Osteoblast (primary cell): ENCODE data around the gene UBE2L3. TPM values are rescaled to one million over a fixed set of nuclear protein-coding genes. Genes with fewer than 3 reads are reported as not detected.

Experiments
- DNase-seq: peaks from one replicate; pipeline ENCODE4 v3.0.0; 2011; ENCODE audit warnings: low spot score, mixed read lengths; ENCODE audit not compliant: insufficient read length; ENCODE audit errors: missing footprints
- H2AFZ ChIP-seq: 2 replicates; pipeline ENCODE4 v1.6.0; 2011; ENCODE audit warnings: mild to moderate bottlenecking, low read length
- H3K27ac ChIP-seq: 2 replicates; pipeline ENCODE4 v1.5.1; 2011; ENCODE audit warnings: mild to moderate bottlenecking, low read depth, low read length, moderate library complexity
- H3K27me3 ChIP-seq: 2 replicates; pipeline ENCODE4 v1.6.0; 2012; ENCODE audit warnings: mild to moderate bottlenecking, control low read depth, inconsistent platforms, low read length, moderate library complexity; ENCODE audit not compliant: insufficient read depth
- H3K36me3 ChIP-seq: 2 replicates; pipeline ENCODE4 v1.5.1; 2011; ENCODE audit warnings: mild to moderate bottlenecking, low read length, control low read depth, moderate library complexity; ENCODE audit not compliant: insufficient read depth
- H3K4me1 ChIP-seq: 2 replicates; pipeline ENCODE4 v1.5.1; 2011; ENCODE audit warnings: mild to moderate bottlenecking, low read length, control low read depth, moderate library complexity; ENCODE audit not compliant: insufficient read depth
- H3K4me2 ChIP-seq: 2 replicates; pipeline ENCODE4 v1.6.0; 2011; ENCODE audit warnings: mild to moderate bottlenecking, low read length; ENCODE audit not compliant: insufficient read depth
- H3K4me3 ChIP-seq: fragments of 200-600 bp; sonication (generic); 3 replicates; pipeline ENCODE4 v1.5.1; 2012; ENCODE audit warnings: mild to moderate bottlenecking, low read length, inconsistent platforms; ENCODE audit not compliant: insufficient read depth
- H3K79me2 ChIP-seq: 2 replicates; pipeline ENCODE4 v1.6.0; 2012; ENCODE audit warnings: mild to moderate bottlenecking, low read length, control low read depth, inconsistent platforms; ENCODE audit not compliant: insufficient read depth
- H3K9me3 ChIP-seq: 2 replicates; pipeline ENCODE4 v1.5.1; 2011; ENCODE audit warnings: low read depth, low read length, control low read depth
- H4K20me1 ChIP-seq: 2 replicates; pipeline ENCODE4 v1.6.0; 2012; ENCODE audit warnings: mild to moderate bottlenecking, low read length, control low read depth; ENCODE audit not compliant: insufficient read depth
- total RNA-seq: library from RNA; depleted of rRNA; stranded (reverse); fragments of >200 nt; gene quantifications from 2 replicates; pipeline ENCODE4 v1.2.3, GENCODE V29; 2012
- TF ChIP-seq, protein P1 (sequence below): IDR thresholded peaks from 2 replicates; pipeline ENCODE4 v1.5.1; 2011; ENCODE audit warnings: mild to moderate bottlenecking, low read depth, low read length, moderate library complexity; ENCODE audit errors: extremely low read depth

UBE2L3 gene
- total RNA-seq, 1 donor, result 40.2 TPM

DNA sequence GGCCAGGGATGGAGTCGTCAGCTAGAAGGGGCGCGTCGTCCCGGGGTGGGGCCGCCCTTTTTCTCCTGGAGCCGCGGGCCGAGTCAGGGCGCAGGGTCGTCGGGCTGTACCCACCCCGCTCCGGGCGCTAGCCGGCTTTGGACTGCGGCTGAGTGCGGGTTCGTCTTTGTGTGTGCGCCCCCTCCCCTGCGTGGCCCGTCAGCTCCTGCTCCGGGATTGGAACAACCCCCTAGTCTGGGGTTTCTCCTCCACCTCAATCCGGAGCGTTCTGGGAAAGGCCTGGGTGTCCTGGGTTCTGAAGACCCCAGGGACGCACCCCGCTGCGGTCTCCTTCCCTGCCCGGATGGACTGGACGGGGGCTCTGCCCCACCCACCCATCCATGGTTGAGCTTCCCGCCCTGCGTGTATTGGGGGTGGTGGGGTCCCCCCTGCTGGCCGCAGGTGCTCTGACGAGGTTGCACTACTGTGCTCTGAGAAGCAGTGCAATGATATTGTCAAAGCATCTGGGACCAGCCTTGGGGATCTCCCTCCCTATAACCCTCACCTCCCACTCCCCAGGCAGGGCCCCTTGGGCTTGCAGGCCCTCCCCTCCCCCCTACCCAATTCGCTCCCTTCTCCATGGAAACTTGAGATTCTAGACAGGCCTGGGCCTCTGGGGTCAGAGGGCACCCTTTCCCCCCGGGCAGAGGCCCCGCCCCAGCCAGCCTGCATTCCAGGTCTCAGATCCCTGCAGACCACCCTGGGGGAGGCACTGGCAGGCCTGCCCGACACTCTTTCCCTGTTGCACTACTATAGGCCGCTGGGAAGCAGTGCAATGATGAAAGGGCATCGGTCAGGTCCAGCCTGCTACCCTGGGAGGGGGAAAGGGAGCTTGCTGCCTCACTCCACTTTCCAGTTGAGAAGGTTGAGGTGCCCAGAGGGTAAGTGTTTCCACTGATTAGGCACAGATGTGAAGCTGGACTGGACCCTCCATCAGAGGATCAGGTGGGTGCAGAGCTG, 85.3 kb downstream of the UBE2L3 start:
- H3K27ac ChIP-seq, result peak overlapping the region; percentile 28
- H3K36me3 ChIP-seq, result peaks cover 8% of the 10 kb centered on the region
- no peaks in the 10 kb centered on the region for H3K79me2 ChIP-seq
- TF ChIP-seq, protein P1, sequence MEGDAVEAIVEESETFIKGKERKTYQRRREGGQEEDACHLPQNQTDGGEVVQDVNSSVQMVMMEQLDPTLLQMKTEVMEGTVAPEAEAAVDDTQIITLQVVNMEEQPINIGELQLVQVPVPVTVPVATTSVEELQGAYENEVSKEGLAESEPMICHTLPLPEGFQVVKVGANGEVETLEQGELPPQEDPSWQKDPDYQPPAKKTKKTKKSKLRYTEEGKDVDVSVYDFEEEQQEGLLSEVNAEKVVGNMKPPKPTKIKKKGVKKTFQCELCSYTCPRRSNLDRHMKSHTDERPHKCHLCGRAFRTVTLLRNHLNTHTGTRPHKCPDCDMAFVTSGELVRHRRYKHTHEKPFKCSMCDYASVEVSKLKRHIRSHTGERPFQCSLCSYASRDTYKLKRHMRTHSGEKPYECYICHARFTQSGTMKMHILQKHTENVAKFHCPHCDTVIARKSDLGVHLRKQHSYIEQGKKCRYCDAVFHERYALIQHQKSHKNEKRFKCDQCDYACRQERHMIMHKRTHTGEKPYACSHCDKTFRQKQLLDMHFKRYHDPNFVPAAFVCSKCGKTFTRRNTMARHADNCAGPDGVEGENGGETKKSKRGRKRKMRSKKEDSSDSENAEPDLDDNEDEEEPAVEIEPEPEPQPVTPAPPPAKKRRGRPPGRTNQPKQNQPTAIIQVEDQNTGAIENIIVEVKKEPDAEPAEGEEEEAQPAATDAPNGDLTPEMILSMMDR, result no peak
- peaks cover 12% of the 10 kb centered on the region for H3K4me1 ChIP-seq
- peak overlapping the region; percentile 97 for H3K4me2 ChIP-seq
- H3K27me3 ChIP-seq, result no peaks in the 10 kb centered on the region
- no peaks in the 10 kb centered on the region for H3K9me3 ChIP-seq
- no peaks in the 10 kb centered on the region for H4K20me1 ChIP-seq
- H2AFZ ChIP-seq, result peak overlapping the region; percentile 93
- no peak for DNase-seq
- H3K4me3 ChIP-seq, result peak overlapping the region; percentile 91

DNA sequence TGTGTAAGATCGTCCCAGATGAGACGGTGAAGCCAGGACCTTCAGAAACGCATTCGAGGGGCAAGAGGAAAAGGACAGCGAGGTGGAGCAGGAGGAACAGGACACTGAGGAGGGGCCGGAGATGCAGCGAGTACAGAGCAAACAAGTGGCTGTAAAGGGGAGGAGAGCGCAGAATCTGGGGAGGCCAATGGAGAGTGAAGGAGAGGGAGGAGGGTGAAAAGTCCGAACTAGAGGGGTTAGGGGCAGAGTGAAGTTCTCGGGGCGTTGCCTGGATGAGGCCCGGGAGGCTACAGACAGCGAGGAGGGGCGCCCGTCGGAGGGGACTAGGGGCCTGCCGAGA, 89.5 kb downstream of the UBE2L3 start:
- TF ChIP-seq, protein P1, result no peak
- no peak overlapping the region for H3K27ac ChIP-seq
- peaks cover 8% of the 10 kb centered on the region for H3K27me3 ChIP-seq
- no peak for DNase-seq
- peak overlapping the region; percentile 71 for H3K4me2 ChIP-seq
- H2AFZ ChIP-seq, result peak overlapping the region; percentile 70
- H3K9me3 ChIP-seq, result no peaks in the 10 kb centered on the region
- H4K20me1 ChIP-seq, result no peaks in the 10 kb centered on the region
- H3K79me2 ChIP-seq, result no peaks in the 10 kb centered on the region
- peaks cover 6% of the 10 kb centered on the region for H3K4me1 ChIP-seq
- peaks cover 3% of the 10 kb centered on the region for H3K36me3 ChIP-seq
- peak overlapping the region; percentile 68 for H3K4me3 ChIP-seq

DNA sequence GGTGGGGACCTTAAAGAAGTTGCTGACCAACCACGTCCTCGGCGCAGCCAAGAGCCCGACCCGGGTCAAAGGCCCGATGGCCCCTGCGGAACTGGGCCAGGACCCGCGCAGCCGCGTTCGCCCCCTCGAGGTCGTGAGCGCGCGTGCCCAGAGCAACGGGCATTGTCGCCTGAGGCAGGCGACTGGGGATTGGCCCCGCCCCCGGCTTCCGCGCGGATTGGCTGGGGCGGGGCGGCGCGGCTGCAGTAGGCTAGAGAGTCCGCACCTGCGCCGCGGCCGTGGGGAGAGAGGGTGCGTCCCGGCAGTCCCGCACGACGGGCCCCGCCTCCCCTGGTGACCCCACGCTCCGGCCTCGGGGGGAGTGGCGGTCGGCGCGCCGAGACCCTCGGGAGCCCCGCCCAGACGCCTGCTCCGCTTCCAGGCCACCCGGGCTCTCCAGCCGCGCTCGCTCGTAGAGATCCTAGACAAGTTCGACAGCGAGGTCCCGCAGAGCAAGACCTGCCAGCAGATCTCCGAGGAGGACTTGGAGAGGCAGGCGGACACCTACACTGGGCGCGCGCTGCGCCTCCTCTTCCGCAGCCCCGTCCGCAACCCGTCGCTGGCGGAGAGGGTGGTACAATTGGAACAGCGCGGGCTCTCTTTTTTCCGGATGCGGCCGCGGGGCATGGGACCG, 90.0 kb downstream of the UBE2L3 start:
- Histone ChIP-seq H3K27ac (no peak overlapping the region), H3K79me2 (no peaks in the 10 kb centered on the region), H3K4me3 (peak overlapping the region; percentile 68), H3K9me3 (no peaks in the 10 kb centered on the region), H3K36me3 (peaks cover 3% of the 10 kb centered on the region), H2AFZ (peak overlapping the region; percentile 70), H3K4me2 (peak overlapping the region; percentile 71), H3K27me3 (peaks cover 8% of the 10 kb centered on the region), H3K4me1 (peaks cover 6% of the 10 kb centered on the region), H4K20me1 (no peaks in the 10 kb centered on the region)
- DNase-seq, result peak; percentile 96
- TF ChIP-seq, protein P1, result no peak
